B cell (primary cell): ENCODE measurements around the gene OPHN1.

Experiments used
- EZH2 ChIP-seq: IDR thresholded peaks from 2 replicates; pipeline ENCODE4 v1.6.1; 2012; ENCODE audit warnings: borderline replicate concordance, low read depth, mild to moderate bottlenecking, moderate library complexity, low read length; ENCODE audit not compliant: insufficient read depth, poor library complexity, severe bottlenecking
- TF ChIP-seq, protein P1 (sequence below): fragments of 200-600 bp; IDR thresholded peaks from one replicate; pipeline ENCODE4 v1.8.0; 2022; ENCODE audit warnings: antibody characterized with exemption, mild to moderate bottlenecking

DNA sequence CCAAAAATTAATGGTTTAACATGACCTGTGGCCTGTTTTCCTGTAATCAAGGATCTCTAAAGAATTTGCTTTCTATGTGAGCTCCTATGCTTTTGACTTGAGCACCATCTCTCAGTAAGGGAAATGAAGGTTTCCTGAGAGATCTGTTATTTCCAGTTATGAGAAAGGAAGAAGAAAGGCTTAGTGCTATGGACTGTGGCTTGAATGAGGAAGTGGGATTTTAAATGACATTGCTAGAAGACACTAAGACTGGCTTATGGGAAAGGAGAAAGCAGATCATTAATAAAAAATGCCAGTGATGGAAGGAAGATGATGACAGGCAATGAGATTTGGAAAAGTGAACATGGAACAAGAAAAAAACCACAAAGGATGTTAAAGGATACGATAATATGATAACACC lies 285.4 kb downstream of the OPHN1 start:
- TF ChIP-seq, protein P1, sequence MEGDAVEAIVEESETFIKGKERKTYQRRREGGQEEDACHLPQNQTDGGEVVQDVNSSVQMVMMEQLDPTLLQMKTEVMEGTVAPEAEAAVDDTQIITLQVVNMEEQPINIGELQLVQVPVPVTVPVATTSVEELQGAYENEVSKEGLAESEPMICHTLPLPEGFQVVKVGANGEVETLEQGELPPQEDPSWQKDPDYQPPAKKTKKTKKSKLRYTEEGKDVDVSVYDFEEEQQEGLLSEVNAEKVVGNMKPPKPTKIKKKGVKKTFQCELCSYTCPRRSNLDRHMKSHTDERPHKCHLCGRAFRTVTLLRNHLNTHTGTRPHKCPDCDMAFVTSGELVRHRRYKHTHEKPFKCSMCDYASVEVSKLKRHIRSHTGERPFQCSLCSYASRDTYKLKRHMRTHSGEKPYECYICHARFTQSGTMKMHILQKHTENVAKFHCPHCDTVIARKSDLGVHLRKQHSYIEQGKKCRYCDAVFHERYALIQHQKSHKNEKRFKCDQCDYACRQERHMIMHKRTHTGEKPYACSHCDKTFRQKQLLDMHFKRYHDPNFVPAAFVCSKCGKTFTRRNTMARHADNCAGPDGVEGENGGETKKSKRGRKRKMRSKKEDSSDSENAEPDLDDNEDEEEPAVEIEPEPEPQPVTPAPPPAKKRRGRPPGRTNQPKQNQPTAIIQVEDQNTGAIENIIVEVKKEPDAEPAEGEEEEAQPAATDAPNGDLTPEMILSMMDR = no peak
- no peak for TF ChIP-seq EZH2
